NCI-H1092 (cell line): ENCODE data around the gene GBX1.

ENCODE experiments used
- DNase-seq: peaks from one replicate; lab custom pipeline; 2025; lab: John Stamatoyannopoulos, UW

Gene GBX1

GRCh38 chr7:151193203-151193978, 25.9 kb upstream of the GBX1 start:
- no peak for DNase-seq

GRCh38 chr7:151192002-151192539, 24.6 kb upstream of the GBX1 start:
- no peak for DNase-seq

- DNase-seq: no peak
These were observed 24.1 kb upstream of the GBX1 start for GRCh38 chr7:151191544-151191943.

- no peak for DNase-seq
These were observed 21.5 kb upstream of the GBX1 start for GRCh38 chr7:151189038-151189437.

GRCh38 chr7:151188252-151188542, 20.7 kb upstream of the GBX1 start:
- DNase-seq: no peak

GRCh38 chr7:151187409-151188251, 20.1 kb upstream of the GBX1 start:
- DNase-seq: no peak

GRCh38 chr7:151186640-151187408, 19.3 kb upstream of the GBX1 start, which contains the start of gene ASB10:
TSS of gene ASB10 (minus strand) at chr7:151187250. CDS start at chr7:151187130, 120 bp downstream.
- DNase-seq: no peak

GRCh38 chr7:151185762-151186639, 18.5 kb upstream of the GBX1 start:
- DNase-seq: no peak

GRCh38 chr7:151181011-151181431, 13.5 kb upstream of the GBX1 start:
- no peak for DNase-seq

- DNase-seq: no peak
These were observed 12.5 kb upstream of the GBX1 start for GRCh38 chr7:151179946-151180345.

- no peak for DNase-seq
These were observed 11.9 kb upstream of the GBX1 start for GRCh38 chr7:151179287-151179860.

GRCh38 chr7:151178831-151179230, 11.3 kb upstream of the GBX1 start:
- no peak for DNase-seq

GRCh38 chr7:151178236-151178635, 10.7 kb upstream of the GBX1 start:
- DNase-seq: no peak

- no peak for DNase-seq
These were observed 9.8 kb upstream of the GBX1 start for GRCh38 chr7:151177310-151177709.

- no peak for DNase-seq
These were observed 8.9 kb upstream of the GBX1 start for GRCh38 chr7:151176401-151176800.

GRCh38 chr7:151175793-151176311, 8.4 kb upstream of the GBX1 start:
- DNase-seq: no peak

- no peak for DNase-seq
These were observed 7.7 kb upstream of the GBX1 start for GRCh38 chr7:151175047-151175792.

- no peak for DNase-seq
These were observed 7.0 kb upstream of the GBX1 start for GRCh38 chr7:151174246-151175046.
